Neural progenitor cell (in vitro differentiated cells): ENCODE data around the gene MAVS. TPM values are rescaled to one million over a fixed set of nuclear protein-coding genes. Genes with fewer than 3 reads are reported as not detected.

Experiments
- DNase-seq: peaks from one replicate; pipeline ENCODE4 v3.0.0-alpha.2; 2016; ENCODE audit warnings: low spot score
- H2AFZ ChIP-seq: fragments of 200-600 bp; sonication (generic); replicated peaks from 2 replicates; pipeline ENCODE4 v1.6.1; 2016; ENCODE audit warnings: antibody characterized with exemption
- H3F3A ChIP-seq: fragments of 200-600 bp; sonication (generic); 2 replicates; pipeline ENCODE4 v1.6.1; 2016; ENCODE audit warnings: antibody characterized with exemption, low read depth
- H3K27ac ChIP-seq: fragments of 200-600 bp; sonication (generic); 2 replicates; pipeline ENCODE4 v1.5.1; 2016; ENCODE audit warnings: mild to moderate bottlenecking
- H3K27me3 ChIP-seq: fragments of 200-600 bp; sonication (generic); 2 replicates; pipeline ENCODE4 v1.6.1; 2016; ENCODE audit warnings: mild to moderate bottlenecking, moderate library complexity
- H3K36me3 ChIP-seq: fragments of 200-600 bp; sonication (generic); 2 replicates; pipeline ENCODE4 v1.5.1; 2016
- H3K4me1 ChIP-seq: fragments of 200-600 bp; sonication (generic); 2 replicates; pipeline ENCODE4 v1.6.1; 2016; ENCODE audit warnings: mixed run types
- H3K4me2 ChIP-seq: fragments of 200-600 bp; sonication (generic); 2 replicates; pipeline ENCODE4 v1.6.1; 2016
- H3K4me3 ChIP-seq: fragments of 200-600 bp; sonication (generic); 2 replicates; pipeline ENCODE4 v1.5.1; 2016
- H3K79me2 ChIP-seq: fragments of 200-600 bp; sonication (generic); 2 replicates; pipeline ENCODE4 v1.6.1; 2016; ENCODE audit warnings: low read depth
- H3K9ac ChIP-seq: fragments of 200-600 bp; sonication (generic); 2 replicates; pipeline ENCODE4 v1.6.1; 2016
- H3K9me3 ChIP-seq: fragments of 200-600 bp; sonication (generic); 2 replicates; pipeline ENCODE4 v1.5.1; 2016; ENCODE audit warnings: low read depth
- H4K20me1 ChIP-seq: fragments of 200-600 bp; sonication (generic); 2 replicates; pipeline ENCODE4 v1.6.1; 2016; ENCODE audit warnings: low read depth
- H3K27ac Mint-ChIP-seq: 3 replicates; pipeline ENCODE4 v1.8.0; 2021; ENCODE audit warnings: mixed read lengths
- H3K27me3 Mint-ChIP-seq: 2 replicates; pipeline ENCODE4 v1.8.0; 2022; ENCODE audit warnings: low read depth, mild to moderate bottlenecking, inconsistent platforms, moderate library complexity, mixed read lengths; ENCODE audit not compliant: insufficient read depth
- H3K36me3 Mint-ChIP-seq: 3 replicates; pipeline ENCODE4 v1.8.0; 2021; ENCODE audit warnings: mixed read lengths
- H3K4me1 Mint-ChIP-seq: 3 replicates; pipeline ENCODE4 v1.8.0; 2021; ENCODE audit warnings: mixed read lengths
- H3K4me3 Mint-ChIP-seq: 3 replicates; pipeline ENCODE4 v1.8.0; 2021; ENCODE audit warnings: mild to moderate bottlenecking, moderate library complexity, mixed read lengths
- H3K9me3 Mint-ChIP-seq: 3 replicates; pipeline ENCODE4 v1.8.0; 2020; ENCODE audit warnings: mixed read lengths
- CTCF ChIP-seq: fragments of 200-600 bp; sonication (generic); IDR thresholded peaks from 2 replicates; pipeline ENCODE4 v1.5.1; 2017; ENCODE audit warnings: antibody characterized with exemption, mild to moderate bottlenecking
- EZH2 ChIP-seq: fragments of 200-600 bp; sonication (generic); IDR thresholded peaks from 2 replicates; pipeline ENCODE4 v1.6.1; 2017; ENCODE audit warnings: antibody characterized with exemption, mild to moderate bottlenecking, moderate library complexity
- EZH2phosphoT487 ChIP-seq: fragments of 200-600 bp; sonication (generic); IDR thresholded peaks from 2 replicates; pipeline ENCODE4 v1.6.1; 2017; ENCODE audit warnings: antibody characterized with exemption
- total RNA-seq: library from RNA; depleted of rRNA; stranded (reverse); fragments of >200 nt; gene quantifications from 2 replicates; pipeline ENCODE4 v1.2.3, GENCODE V29; 2015; ENCODE audit warnings: low replicate concordance

MAVS gene
- total RNA-seq, 1 donor from 2014 or later: 14.1 TPM

DNA sequence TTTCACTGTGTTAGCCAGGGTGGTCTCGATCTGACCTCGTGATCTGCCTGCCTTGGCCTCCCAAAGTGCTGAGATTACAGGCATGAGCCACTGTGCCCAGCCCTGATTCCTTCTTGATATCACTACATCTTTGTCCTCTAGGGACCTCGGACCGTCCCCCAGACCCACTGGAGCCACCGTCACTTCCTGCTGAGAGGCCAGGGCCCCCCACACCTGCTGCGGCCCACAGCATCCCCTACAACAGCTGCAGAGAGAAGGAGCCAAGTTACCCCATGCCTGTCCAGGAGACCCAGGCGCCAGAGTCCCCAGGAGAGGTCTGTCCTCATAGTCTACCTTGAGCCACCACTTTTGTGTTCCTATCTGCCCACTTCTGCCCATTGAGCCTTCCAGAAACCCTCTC is 14.6 kb downstream of the MAVS start:
- Histone ChIP-seq H3K36me3 (peaks cover 7% of the 10 kb centered on the region), H3K9ac (no peak overlapping the region), H3K27me3 (no peaks in the 10 kb centered on the region), H3K9me3 (no peaks in the 10 kb centered on the region), H3K4me2 (no peak overlapping the region), H2AFZ (no peak overlapping the region), H3K27ac (no peak overlapping the region), H4K20me1 (no peaks in the 10 kb centered on the region), H3K79me2 (no peaks in the 10 kb centered on the region), H3K4me3 (no peak overlapping the region), H3F3A (no peaks in the 10 kb centered on the region), H3K4me1 (no peaks in the 10 kb centered on the region)
- TF ChIP-seq CTCF: no peak
- no peak for TF ChIP-seq EZH2phosphoT487
- no peak for TF ChIP-seq EZH2
- no peak for DNase-seq
- H3K4me1 Mint-ChIP-seq: no peaks in the 10 kb centered on the region
- H3K27ac Mint-ChIP-seq: no peak overlapping the region
- H3K9me3 Mint-ChIP-seq: no peaks in the 10 kb centered on the region
- H3K36me3 Mint-ChIP-seq: peaks cover 30% of the 10 kb centered on the region
- H3K4me3 Mint-ChIP-seq: no peak overlapping the region
- H3K27me3 Mint-ChIP-seq: peaks cover 2% of the 10 kb centered on the region

GRCh38 chr20:3862333-3862732 is 15.7 kb downstream of the MAVS start:
- no peak overlapping the region for H3K4me3 Mint-ChIP-seq
- no peak overlapping the region for H3K27ac Mint-ChIP-seq
- DNase-seq: no peak
- no peak overlapping the region for H3K4me2 ChIP-seq
- H3K27me3 ChIP-seq: no peaks in the 10 kb centered on the region
- H3K79me2 ChIP-seq: no peaks in the 10 kb centered on the region
- no peak overlapping the region for H3K9ac ChIP-seq
- no peaks in the 10 kb centered on the region for H4K20me1 ChIP-seq
- no peaks in the 10 kb centered on the region for H3K4me1 ChIP-seq
- H3K36me3 ChIP-seq: peaks cover 7% of the 10 kb centered on the region
- H3K9me3 ChIP-seq: no peaks in the 10 kb centered on the region
- peaks cover 4% of the 10 kb centered on the region for H3K27me3 Mint-ChIP-seq
- no peaks in the 10 kb centered on the region for H3F3A ChIP-seq
- no peaks in the 10 kb centered on the region for H3K4me1 Mint-ChIP-seq
- TF ChIP-seq CTCF (no peak), EZH2phosphoT487 (no peak), EZH2 (no peak)
- no peak overlapping the region for H3K4me3 ChIP-seq
- no peaks in the 10 kb centered on the region for H3K9me3 Mint-ChIP-seq
- H2AFZ ChIP-seq: no peak overlapping the region
- no peak overlapping the region for H3K27ac ChIP-seq
- peaks cover 34% of the 10 kb centered on the region for H3K36me3 Mint-ChIP-seq

- Histone ChIP-seq H3K9ac (no peak overlapping the region), H3K79me2 (no peaks in the 10 kb centered on the region), H3K36me3 (peaks cover 7% of the 10 kb centered on the region), H4K20me1 (no peaks in the 10 kb centered on the region), H3K4me1 (no peaks in the 10 kb centered on the region), H3K9me3 (no peaks in the 10 kb centered on the region), H2AFZ (no peak overlapping the region), H3K4me2 (no peak overlapping the region), H3K4me3 (no peak overlapping the region), H3K27me3 (no peaks in the 10 kb centered on the region), H3K27ac (no peak overlapping the region), H3F3A (no peaks in the 10 kb centered on the region)
- Mint-ChIP-seq H3K36me3 (peaks cover 34% of the 10 kb centered on the region), H3K9me3 (no peaks in the 10 kb centered on the region), H3K4me3 (no peak overlapping the region), H3K4me1 (no peaks in the 10 kb centered on the region), H3K27me3 (peaks cover 5% of the 10 kb centered on the region), H3K27ac (no peak overlapping the region)
- no peak for DNase-seq
- no peak for TF ChIP-seq EZH2phosphoT487
- no peak for TF ChIP-seq EZH2
- TF ChIP-seq CTCF: no peak
Observed at GRCh38 chr20:3863317-3863716, 16.7 kb downstream of the MAVS start.
